HG02970 (cell line): ENCODE data around the gene SLC25A23.

ENCODE experiments used
- ATAC-seq: cut with Tn5 transposase; IDR thresholded peaks from one replicate; pipeline ENCODE4 v1.9.1; 2021; ENCODE audit warnings: mild to moderate bottlenecking, moderate library complexity, moderate number of reproducible peaks; ENCODE audit not compliant: unreplicated experiment, low FRiP score

Gene SLC25A23

DNA sequence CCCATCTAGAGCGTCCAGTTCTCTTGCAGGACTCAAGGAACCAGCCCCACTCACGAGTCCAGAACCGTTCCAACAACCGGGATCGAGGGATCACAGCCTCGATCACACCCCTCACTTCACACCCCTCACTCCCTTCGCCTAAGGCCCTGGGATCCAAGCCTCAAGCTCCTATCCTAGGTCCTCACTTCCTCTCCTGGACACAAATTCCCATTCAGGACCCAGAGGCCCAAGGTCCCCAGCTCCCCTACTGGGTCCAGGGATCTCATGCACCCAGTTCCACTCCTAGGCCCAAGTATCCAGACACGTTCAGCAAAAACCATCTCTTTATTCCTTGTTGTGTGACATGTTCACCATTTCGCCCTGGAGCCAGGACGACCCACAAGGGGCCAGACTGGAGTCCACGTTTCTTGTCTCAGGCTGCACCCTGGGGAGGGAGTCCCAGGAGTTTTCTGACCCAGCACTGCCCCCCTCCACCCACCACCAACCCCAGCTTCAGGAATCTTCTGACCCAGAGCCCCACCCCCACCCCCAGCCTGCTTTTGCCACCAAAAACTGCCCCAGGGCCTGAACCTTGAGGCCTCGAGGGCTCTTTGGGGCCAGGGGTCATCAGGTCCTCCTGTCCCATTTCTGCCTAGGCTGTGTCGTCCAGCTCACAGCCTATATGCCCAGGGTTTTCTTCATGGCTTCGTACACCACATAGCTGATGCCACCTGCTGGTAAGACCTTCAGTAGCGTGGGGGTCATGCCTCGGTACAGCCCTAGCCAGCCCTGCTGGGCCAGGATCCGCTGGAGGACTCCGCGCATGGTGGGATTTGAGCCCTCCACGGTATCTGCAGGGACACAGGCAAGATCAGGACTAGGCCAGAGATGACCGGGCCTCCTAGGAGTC is 33.6 kb downstream of the SLC25A23 start:
- ATAC-seq: no peak

DNA sequence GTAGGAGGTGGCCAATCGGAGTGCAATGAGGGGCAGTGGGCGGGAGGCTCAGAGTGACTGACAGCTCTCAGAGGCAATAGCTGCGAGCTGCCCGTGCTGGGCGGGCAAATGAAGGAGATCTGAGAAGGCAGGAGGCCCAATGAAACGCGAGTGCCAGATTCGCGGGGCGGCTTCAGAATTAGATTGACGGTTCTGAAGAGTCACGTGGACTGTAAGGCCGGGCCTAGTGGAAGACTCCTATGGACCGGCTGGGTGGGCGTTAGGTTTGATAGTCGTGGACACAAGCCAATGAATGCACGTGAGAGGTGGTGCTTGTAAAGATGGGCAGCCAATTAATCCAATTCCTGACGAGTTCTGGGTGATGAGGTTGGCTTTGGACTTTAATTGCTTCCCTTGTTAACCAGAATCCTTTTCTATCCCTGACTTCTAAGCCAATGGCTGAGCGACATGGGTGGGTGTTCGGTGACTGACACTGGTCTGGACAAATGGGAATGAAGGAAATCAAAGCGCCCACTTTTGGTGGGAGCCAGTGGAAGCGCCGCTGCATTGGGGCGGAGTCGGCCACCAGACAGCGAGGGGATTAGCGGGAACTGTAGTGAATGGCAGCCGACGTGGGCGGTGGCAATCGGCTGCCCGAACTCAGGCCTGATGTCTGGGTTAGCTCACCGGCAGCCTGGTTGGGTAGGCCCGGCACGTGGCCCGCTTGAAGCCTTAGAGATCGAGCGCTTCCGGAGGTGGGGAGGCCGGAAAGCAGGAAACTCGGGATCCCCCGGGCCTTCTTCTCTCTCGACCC is 34.5 kb downstream of the SLC25A23 start:
- peak; percentile 83 for ATAC-seq

DNA sequence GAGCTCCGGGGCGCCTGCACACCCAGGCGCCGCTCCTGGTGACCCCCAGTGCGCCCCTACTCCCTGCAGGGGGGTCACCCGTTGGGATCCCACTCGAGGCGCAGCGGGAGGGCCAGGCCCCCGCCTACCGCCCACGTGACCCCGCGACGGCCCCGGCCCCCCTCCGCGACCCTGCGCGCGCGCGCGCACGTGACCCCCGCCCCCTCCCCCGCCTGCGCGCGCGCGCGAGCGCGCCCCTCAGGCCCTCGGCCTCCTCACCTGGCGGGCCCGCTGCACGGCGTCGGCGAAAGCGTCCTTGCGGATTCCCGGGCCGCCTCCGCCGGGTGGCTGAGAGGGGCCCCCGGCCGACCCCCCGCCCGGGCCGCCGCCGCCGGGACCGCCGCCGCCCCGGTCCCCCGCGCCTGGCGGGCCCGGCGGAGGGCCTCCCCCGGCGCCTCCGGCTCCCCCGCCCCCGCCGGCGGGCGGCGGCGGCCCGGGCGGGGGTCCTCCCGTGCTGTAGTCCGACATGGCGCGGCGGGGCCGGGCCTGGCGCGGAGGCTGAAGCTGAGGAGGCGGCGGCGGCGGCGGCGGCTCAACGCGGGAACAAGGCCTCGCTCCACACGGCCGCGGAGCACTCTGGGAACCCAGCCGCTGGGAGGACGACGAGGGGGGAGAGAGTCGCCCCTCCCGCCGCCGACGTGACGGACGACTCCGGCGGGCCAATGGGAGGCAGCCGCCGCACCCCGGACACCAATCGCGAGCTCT is 35.2 kb downstream of the SLC25A23 start, which contains the start of gene KHSRP:
KHSRP (minus strand) TSS at position 617 of the 744 bp plus-strand sequence; CDS start at position 507, 110 bp downstream.
- no peak for ATAC-seq

DNA sequence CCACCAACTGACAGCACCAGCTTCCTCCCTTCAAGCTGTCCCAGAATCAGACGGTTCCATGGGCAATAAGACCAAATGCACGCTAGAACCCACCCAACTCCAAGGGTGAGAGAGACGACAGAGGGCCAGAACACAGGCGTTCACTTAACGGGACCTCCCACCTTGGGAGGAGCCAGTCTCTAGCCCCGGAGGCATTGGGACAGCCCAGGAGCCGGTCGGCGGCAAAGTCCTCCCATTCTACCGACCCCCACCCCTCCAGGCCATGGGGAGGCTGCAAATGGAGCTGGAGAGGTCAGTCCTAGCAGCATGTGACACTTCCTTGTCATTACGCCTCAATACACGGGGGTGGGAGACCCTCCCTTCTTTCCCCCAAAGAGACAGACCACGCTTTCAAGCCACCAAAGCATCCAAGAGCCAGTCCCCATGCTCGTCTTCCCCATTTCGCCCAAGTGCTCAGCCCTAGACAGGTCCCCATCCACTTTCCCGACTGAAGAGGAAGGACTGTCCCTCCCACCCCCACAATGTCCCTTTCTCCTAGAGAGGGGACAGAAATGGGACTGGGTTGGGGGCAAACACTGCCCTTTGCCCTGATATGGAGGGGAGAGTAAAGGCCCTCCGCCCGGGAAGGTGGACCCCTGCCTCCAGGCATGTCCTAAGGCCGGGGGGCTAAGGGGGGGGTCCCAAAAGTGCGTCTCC is 35.9 kb downstream of the SLC25A23 start:
- ATAC-seq: no peak

DNA sequence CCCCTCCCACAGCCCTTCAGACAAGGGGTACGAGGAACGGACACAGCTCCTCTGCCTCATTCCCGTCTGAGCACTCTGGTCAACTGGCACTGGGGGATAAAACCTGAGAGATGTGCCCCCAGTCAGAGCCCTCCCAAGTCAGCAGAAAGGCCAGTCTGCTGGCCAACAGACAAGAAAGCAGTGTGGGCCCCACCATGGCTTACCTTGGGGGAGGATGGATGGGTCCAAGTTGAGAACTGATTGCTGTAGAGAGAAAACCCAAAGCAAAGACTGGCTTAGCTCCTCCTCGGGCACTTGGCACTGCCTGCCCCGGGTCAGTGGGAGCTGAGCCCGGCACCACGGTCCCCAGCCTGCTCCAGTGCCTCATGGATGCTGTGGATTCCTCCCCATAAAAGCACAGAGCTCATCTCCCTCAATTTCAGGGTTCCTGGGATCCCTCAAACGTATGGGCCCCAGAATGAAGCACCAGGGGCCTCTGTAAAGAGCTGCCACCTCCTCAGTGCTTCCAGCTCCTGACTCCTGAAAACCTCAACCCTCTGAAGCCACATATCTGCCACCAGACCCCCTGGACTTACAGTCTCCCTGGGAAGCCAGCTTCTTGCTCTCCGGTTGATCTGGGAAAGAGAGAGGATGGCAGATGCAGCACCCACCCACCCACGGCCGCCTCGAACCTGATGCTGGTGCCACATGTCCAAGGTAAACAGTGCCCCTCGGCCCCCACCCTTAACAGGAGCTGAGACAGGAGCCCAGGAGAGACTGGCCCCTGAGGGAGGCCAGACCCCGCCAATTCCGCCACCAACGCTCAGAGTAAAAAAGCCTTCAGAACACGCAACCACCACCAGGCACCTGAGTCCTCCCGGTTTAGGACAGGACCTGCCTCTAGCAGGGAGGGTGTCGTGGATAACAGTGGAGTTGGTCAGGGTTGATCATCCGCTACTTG is 38.2 kb downstream of the SLC25A23 start:
- no peak for ATAC-seq

DNA sequence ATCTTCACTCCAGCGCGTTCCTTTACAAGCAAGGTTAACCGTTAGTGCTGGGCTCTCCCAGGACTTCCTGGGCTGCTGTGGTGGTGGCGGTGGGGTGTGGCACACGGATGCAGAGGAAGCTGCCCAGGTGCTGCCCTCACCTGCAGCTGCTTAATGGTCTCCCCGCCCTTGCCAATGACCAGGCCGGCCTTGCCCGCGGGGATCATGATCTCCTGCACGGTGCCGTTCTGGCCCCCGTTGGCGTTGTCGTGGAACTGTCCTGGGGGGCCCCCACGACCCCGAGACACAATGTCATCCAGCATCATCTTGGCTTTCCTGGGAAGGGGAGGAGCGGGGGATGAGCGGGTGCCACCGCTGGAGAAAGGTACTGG is 41.0 kb downstream of the SLC25A23 start:
- no peak for ATAC-seq

DNA sequence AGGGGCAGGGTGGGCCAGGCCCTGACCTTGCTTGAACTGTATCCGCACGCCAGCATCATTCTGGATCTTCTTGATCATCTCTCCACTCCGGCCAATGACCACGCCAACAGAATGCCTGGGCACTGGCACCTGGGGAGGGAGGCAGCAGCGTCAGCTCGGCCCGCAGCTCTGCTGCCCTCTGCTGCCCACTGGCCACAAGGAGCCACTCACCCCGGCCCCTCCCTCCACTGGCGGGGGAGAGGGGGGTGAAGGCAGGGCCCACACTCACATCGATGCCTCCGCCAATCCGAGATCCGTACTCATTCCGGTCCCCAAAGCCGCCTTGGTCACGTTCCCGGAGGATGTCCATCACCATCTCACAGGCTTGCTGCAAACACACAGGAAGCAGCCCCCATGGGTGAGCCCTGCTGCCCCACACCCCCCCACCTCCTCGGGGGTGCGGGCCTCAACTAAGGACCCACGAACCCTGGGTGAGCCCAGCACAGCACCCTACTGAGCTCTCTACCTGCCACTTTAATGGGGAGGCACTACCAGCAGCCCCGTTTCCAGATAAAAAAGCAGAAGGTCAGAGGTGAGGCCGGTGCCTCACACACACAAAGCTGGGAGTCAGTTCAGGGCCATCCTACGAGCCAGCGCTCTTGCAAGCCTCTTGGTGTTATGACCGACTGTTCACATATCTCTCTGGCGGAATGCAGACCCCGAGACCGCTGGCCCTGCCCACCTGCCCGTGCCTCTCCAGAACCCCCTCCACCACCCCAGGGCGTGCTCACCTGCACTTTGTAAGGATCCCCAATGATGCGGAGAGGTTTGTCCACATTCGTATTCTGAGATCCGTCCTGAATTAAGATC is 41.7 kb downstream of the SLC25A23 start:
- ATAC-seq: no peak

DNA sequence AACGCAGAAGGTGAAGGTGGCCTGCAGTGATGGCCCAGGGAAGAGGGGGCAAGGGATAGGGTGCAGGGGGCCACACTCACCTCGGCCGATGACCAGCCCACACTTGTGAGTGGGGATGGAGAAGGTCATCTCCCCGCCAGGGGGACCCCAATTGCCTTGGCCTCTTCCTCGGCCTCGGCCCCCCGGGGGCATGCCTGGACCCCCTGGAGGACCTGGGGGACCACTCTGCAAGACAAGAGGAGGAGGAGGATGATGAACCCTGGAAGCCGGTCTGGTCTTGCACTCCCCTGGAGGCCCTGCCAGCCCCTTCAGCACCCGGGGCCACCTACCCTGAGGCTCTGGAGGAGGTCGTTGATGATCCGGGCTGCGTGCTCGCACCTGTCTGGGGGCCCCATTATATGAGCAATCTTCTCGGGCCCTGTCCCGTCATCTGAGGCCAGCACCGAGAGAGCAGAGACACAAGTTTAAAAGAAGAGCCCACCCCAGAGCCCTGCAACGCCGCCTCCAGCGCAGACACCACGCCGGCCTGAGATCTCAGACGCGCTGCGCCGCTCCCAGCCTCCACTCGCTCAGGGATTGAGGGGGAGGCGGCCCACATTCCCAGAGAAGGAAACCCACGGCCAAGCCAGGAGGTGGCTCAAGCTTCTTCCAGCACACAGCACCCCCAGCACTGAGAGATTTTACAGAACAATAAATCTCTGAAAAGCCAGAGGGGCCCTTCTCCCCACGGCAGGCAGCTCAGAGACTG is 42.8 kb downstream of the SLC25A23 start:
- no peak for ATAC-seq

DNA sequence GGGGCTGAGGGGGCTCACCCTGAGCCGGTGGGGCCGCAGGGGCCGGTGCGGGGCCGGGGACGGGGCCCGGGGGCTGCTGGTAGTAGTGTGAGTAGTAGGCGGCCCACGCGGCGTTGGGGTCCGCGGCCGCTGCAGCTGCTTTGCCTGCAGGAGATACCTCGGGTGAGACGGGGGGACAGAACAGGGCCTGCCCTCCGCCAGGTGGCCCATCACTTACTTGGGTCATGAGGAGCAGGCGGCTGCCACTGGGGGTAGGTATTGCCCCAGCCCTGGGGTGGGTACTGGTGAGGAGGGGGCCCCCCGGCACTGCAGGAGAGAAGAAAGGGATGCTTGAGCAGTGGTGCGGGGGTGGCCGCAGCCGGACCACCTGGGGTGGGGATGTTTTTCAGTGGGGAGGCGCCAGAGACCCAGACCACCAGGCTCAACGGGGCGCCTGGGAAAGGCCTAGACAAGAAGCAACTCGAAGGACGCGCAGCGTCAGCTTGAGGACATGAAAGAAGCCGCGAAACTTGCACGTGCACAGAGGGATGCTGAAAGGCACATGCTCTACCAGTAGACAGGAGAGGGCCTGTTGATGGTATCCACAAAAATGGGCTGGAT is 43.9 kb downstream of the SLC25A23 start:
- no peak for ATAC-seq

DNA sequence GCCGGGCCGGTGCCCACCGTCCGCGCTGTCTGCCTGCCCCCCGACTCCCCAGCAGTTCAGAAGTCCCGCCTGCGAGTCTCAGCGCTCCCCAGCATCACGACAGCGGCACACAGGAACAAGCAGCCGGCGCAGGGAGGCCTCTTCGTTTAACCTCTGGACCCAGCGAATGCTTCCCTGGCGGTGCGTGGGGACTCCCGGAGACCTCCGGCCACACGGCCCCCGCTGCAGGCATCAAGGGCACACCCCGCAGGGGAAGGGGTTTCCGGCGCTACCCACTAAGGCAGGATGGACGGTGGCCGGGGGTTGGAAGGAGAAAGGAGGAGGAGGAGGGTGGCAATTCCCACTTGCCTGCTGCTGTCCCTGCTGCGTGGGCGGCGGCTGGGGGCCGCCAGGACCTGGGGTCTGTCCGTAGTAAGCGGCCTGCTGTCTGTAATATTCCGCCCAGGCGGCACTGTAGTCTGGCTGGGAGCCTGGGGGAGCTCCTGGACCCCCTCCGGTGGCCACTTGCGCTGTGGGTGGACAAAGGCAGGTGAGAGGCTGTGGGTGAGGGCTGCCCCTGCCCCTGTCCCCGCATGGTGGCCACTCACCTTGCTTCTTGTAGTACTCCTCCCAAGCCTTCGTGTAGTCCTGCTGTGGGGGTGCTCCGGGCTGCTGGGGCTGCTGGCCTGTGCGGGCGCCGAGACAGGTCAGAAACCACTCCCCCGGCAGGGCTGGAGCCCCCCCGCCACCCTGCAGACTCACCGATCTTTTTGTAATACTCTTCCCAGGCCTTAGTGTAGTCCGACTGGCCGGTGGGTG is 44.6 kb downstream of the SLC25A23 start:
- ATAC-seq: no peak

DNA sequence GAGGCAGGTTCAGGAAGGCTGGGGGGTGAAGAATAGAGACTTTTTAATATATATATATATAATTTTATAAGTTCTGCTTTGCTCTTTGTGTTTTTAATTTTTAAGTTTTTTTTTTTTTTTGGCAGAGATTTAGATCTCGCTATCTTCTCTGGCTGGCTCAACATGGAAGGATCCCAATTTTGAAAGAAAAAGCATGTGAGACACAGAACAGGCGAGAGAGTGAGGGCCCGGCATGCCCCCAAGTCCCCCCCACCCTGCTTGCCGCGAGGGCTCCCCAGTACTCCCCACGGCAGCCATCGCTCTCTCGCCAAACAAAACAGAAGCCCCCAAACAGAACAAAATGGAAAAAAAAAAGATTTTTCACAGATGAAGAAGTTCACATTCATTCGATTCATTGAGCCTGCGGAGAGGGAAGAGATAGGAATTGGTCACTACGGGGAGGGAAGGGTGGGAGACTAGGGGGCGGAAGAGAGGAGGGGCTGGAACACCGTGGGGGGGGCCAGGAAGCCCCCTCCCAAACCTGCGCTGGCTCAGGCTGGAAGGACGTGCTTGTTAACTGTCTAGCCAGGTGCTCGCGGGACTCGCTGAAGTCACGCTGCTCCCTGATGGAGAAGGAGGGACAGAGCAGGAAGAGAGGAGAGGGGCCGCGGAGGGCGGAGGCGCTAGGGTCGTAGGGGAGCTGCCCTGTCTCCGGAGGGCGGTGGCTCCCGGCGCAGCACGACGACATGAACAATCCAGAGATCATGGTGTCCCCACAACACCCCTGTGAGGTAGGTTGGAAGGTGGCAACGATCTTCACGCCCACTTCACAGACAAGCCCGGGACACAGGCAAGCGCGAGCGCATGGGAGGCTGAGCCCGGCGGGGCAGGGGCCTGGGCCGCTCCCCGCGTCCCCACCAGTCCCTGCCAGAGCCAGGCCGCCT is 45.6 kb downstream of the SLC25A23 start:
- no peak for ATAC-seq

DNA sequence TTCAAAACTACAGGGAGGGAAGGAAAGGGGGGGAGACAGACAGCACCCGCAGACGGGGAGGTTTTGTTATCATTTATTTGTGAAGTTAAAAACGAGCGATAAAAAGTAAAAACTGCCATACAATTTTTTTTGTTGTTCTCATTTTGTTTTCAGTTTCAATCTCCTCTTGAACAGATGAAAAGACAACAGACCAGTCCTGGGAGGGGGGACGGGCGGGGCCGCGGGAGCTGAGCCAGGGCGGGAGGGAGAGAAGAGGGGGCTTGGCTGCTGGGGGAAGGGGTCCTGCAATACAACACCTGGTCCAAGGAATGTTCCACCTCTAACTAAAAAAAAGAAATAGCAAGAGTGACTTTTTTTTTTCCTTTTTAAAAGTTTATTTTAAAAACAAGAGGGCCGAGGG is 46.3 kb downstream of the SLC25A23 start:
- ATAC-seq: no peak

DNA sequence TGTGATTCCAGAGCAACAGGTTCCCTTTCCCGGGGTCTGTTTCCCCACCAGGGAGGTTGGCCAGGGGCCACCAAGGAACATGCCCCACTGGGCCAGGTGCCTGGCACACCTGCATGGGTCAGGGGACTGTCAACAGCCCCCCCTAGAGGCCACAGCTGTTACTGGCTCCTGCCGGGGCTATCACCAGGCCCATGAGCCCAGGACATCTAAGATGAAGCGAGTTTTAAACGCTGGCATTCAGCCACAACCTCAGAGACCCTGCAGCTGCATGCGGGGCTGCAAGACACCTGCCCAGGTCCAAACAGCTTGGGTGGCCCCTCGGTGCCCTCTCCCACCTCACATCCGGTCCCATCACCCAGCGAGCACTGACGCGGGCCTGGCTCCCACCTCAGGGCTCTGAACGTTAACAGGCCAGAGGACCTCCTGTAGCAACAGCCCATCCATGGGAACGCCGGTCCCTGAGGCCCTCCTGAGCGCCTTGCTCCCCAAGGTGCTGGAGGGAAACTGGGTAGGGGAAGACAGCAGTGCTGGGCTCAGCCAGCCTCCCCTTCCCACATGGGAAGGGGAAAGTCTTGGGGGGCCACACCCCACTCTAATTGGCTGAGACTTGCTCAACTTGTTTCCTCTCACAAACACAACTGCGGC is 47.0 kb downstream of the SLC25A23 start:
- ATAC-seq: no peak

DNA sequence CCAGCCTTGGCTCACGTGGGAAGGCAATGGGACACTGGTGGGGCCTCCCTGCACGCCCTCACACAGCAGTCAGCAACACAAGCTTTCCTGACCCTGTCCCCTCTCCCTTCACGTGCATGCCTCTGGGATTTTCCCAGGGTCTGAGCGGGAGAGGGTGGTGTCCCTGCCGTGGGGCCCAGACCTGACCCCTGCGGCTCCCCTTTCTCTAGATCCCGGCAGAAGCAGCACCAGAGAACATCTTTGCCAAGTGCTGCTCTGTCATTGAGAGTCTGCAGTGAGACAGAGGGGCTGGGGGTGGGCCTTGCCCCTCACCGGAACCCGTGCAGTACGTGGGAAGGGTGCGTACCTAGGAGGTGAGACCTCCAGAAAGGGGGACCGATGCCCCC is 47.5 kb downstream of the SLC25A23 start:
- ATAC-seq: no peak

DNA sequence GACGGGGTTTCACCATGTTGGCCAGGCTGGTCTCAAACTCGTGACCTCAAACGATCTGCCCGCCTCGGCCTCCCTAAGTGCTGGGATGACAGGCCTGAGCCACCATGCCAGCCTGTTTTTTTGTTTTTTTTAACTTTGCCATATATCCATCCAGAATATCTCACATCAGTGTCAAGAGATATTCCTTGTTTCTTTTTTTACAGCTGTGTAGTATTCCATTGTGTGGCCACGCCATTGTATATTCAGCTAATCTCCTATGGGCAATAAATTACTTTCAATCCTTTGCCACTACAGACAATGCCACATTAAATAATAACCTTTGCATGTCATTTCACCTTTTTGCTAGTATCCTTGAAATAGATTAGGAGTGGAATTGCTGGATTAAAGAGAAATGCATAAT is 50.2 kb downstream of the SLC25A23 start:
- no peak for ATAC-seq
